ENCODE results near the gene YPEL5.

YPEL5 gene

DNA sequence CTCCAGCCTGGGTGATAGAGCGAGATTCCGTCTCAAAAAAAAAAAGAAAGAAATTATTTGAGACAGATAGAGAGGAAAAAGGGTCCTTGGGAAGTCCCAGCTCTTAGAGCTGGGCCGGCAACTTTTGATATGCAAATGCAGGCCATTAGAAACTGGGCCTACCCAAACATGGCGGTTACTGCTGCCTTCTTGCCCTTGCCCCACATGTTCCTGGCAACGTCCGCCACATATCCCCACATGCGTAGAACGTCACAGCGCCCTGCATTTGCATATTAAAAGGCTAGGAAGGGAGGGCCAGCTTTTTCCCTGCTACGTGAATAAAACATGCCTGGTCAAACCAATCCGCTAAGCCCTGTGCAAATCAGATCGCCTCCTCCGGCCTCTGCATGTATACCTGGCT, 43.8 kb downstream of the YPEL5 start:
- H3K27ac ChIP-seq: no peak overlapping the region
- TF ChIP-seq CTCF (conservative IDR thresholded peaks at IDR 0.05): no peak

DNA sequence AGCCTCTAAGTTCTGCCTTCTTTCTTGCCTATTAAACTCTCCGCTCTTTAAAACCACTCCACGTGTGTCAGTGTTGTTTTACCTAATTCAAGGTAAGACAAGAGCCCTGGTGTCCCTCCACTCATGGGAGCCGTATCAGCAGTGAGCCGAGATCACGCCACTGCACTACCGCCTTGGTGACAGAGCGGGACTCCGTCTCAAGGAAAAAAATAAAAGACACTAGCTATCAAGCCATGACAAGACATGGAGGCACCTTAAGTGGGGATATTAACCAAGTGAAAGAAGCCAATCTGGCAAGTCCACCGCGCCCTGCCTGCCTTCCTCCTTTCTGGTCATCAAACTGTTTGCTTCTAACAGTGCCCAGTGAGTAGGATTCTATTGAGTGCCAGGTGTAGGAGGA, 44.3 kb downstream of the YPEL5 start:
- H3K27ac ChIP-seq: no peak overlapping the region
- TF ChIP-seq CTCF (conservative IDR thresholded peaks at IDR 0.05): no peak

- TF ChIP-seq CTCF (conservative IDR thresholded peaks at IDR 0.05): no peak
- no peak overlapping the region for H3K27ac ChIP-seq
Observed at GRCh38 chr2:30191819-30192271, 45.0 kb downstream of the YPEL5 start.

- no peak overlapping the region for H3K27ac ChIP-seq
- TF ChIP-seq CTCF (conservative IDR thresholded peaks at IDR 0.05): no peak
Observed at GRCh38 chr2:30192314-30192713, 45.5 kb downstream of the YPEL5 start.

DNA sequence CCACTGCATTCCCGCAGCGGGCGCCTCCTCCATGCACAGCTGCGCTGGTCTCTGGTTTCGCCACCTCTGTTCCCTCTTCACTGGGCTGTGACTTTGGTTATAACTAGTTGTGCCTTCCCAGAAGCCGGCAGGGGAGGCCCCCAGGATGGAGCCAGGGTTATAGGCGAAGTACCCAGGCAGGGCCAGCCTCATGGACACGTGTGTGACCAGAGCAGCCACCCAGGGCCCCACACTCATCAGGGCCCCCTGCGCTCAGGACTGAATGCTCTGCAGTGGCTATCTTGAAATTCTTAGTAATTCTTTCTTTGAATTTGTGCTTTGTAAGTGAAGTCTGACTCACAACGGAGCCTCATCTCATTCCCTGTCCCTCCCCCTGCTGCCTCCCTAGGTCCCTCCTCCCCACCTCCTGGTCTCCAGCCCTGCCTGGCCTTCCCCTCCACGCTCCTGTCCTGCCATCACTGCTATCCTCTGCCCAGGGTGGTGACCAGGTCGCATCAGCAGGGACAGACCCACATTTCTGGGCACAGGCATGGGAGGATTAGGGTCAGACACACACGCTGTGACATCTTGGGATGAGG, 46.4 kb downstream of the YPEL5 start:
- no peak overlapping the region for H3K27ac ChIP-seq
- TF ChIP-seq CTCF (conservative IDR thresholded peaks at IDR 0.05): no peak

GRCh38 chr2:30194421-30194820, 47.6 kb downstream of the YPEL5 start:
- H3K27ac ChIP-seq: no peak overlapping the region
- TF ChIP-seq CTCF (conservative IDR thresholded peaks at IDR 0.05): no peak

DNA sequence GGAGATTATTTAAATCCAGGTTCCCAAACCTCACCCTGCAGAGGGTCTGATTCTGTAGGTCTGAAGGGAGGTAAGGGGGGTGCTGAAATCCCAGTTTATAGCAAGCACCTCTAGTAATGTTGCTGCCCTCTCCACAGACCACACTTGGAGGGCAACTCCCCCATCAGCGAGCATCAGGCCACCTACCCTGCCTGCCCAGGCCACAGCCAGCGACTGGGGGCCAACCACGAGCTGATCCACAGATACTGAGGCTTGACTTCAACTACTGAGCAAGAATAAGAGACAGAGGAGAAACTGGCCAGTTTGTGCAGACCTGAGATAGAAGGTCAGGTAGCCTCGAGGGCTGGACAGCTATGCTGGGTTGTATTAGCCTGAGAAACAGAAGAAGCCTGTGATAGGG, 48.2 kb downstream of the YPEL5 start:
- no peak for TF ChIP-seq CTCF (conservative IDR thresholded peaks at IDR 0.05)

More for the DNA sequence above, 48.2 kb downstream of the YPEL5 start:
- H3K27ac ChIP-seq: no peak overlapping the region
